C1 segment of cervical spinal cord (tissue), 14 donors: ENCODE results near the gene DCAF6.

ENCODE experiments used
- DNase-seq, 14 donors: peaks; one replicate each; lab custom pipeline; 2025; lab: John Stamatoyannopoulos, UW

Gene DCAF6

GRCh38 chr1:168100315-168101002 lies 164.0 kb downstream of the DCAF6 start:
- DNase-seq: no peak

- no peak for DNase-seq
These were observed 164.9 kb downstream of the DCAF6 start for GRCh38 chr1:168101336-168101735.

GRCh38 chr1:168102487-168102886 lies 166.0 kb downstream of the DCAF6 start:
- no peak for DNase-seq

GRCh38 chr1:168104535-168104934 lies 168.1 kb downstream of the DCAF6 start:
- no peak for DNase-seq

- DNase-seq: no peak
These were observed 169.4 kb downstream of the DCAF6 start for GRCh38 chr1:168105846-168106245.

GRCh38 chr1:168106274-168106673 lies 169.8 kb downstream of the DCAF6 start:
- DNase-seq: no peak

- no peak for DNase-seq
These were observed 174.5 kb downstream of the DCAF6 start for GRCh38 chr1:168110896-168111545.

- DNase-seq: peak in 3 of 14 donors; percentile 11 to 56 (median 25)
These were observed 176.3 kb downstream of the DCAF6 start for GRCh38 chr1:168112673-168113305.

- no peak for DNase-seq
These were observed 178.4 kb downstream of the DCAF6 start for GRCh38 chr1:168114845-168115244.

- no peak for DNase-seq
These were observed 179.9 kb downstream of the DCAF6 start for GRCh38 chr1:168116327-168116799.

GRCh38 chr1:168119750-168120149 lies 183.3 kb downstream of the DCAF6 start:
- DNase-seq: no peak

- DNase-seq: peak in 5 of 14 donors; percentile 9 to 53 (median 16)
These were observed 185.0 kb downstream of the DCAF6 start for GRCh38 chr1:168121401-168122011.

- no peak for DNase-seq
These were observed 188.6 kb downstream of the DCAF6 start for GRCh38 chr1:168125051-168125450.
